Suppressor macrophage treated with lipopolysaccharide for 4 hours (primary cell): ENCODE data around the gene AFAP1.

ENCODE experiments used
- DNase-seq: peaks from one replicate; pipeline ENCODE4 v3.0.0-alpha.2; 2020

The AFAP1 gene

GRCh38 chr4:7890635-7891393 is 48.8 kb downstream of the AFAP1 start:
- no peak for DNase-seq

- no peak for DNase-seq
These were observed 52.2 kb downstream of the AFAP1 start for GRCh38 chr4:7887436-7887835.

GRCh38 chr4:7886007-7886973 is 53.4 kb downstream of the AFAP1 start:
- DNase-seq: no peak

- DNase-seq: no peak
These were observed 54.2 kb downstream of the AFAP1 start for GRCh38 chr4:7885216-7886006.

GRCh38 chr4:7880683-7881082 is 59.0 kb downstream of the AFAP1 start:
- DNase-seq: no peak

GRCh38 chr4:7879127-7879526 is 60.5 kb downstream of the AFAP1 start:
- no peak for DNase-seq

GRCh38 chr4:7878323-7878722 is 61.3 kb downstream of the AFAP1 start:
- no peak for DNase-seq

- DNase-seq: no peak
These were observed 62.5 kb downstream of the AFAP1 start for GRCh38 chr4:7877176-7877575.

GRCh38 chr4:7876201-7876875 is 63.3 kb downstream of the AFAP1 start:
- no peak for DNase-seq

GRCh38 chr4:7874838-7875237 is 64.8 kb downstream of the AFAP1 start:
- DNase-seq: no peak

- DNase-seq: no peak
These were observed 65.8 kb downstream of the AFAP1 start for GRCh38 chr4:7873881-7874280.

GRCh38 chr4:7872264-7872771 is 67.3 kb downstream of the AFAP1 start:
- no peak for DNase-seq

GRCh38 chr4:7871356-7871755 is 68.3 kb downstream of the AFAP1 start:
- no peak for DNase-seq

GRCh38 chr4:7868892-7869471 is 70.7 kb downstream of the AFAP1 start:
- peak; percentile 46 for DNase-seq

- no peak for DNase-seq
These were observed 71.3 kb downstream of the AFAP1 start for GRCh38 chr4:7868436-7868775.

GRCh38 chr4:7867701-7868435 is 71.8 kb downstream of the AFAP1 start:
- no peak for DNase-seq

GRCh38 chr4:7867191-7867590 is 72.5 kb downstream of the AFAP1 start:
- no peak for DNase-seq

GRCh38 chr4:7865533-7865932 is 74.1 kb downstream of the AFAP1 start:
- no peak for DNase-seq

GRCh38 chr4:7864685-7865084 is 75.0 kb downstream of the AFAP1 start:
- DNase-seq: no peak

- DNase-seq: no peak
These were observed 75.6 kb downstream of the AFAP1 start for GRCh38 chr4:7863911-7864681.
